Neuron (in vitro differentiated cells): ENCODE data around the gene CENPT.

Experiments used
- H2AFZ ChIP-seq: one replicate; pipeline ENCODE4 v1.6.1; 2013; ENCODE audit warnings: low read depth, mild to moderate bottlenecking, inconsistent platforms, low read length, moderate library complexity
- H3K27me3 ChIP-seq: one replicate; pipeline ENCODE4 v1.6.1; 2013; ENCODE audit warnings: low read length; ENCODE audit not compliant: insufficient read depth
- H3K36me3 ChIP-seq: one replicate; pipeline ENCODE4 v1.6.1; 2013; ENCODE audit warnings: low read length; ENCODE audit not compliant: insufficient read depth
- H3K4me1 ChIP-seq: one replicate; pipeline ENCODE4 v1.6.1; 2013; ENCODE audit warnings: low read length; ENCODE audit not compliant: insufficient read depth
- H3K4me3 ChIP-seq: 2 replicates; pipeline ENCODE4 v1.5.1; 2013; ENCODE audit warnings: mild to moderate bottlenecking, low read length, moderate library complexity
- H3K9me3 ChIP-seq: one replicate; pipeline ENCODE4 v1.6.1; 2013; ENCODE audit warnings: low read length

CENPT gene

GRCh38 chr16:67781565-67781921, 66.0 kb downstream of the CENPT start:
- H3K4me1 ChIP-seq: no peaks in the 10 kb centered on the region
- H3K4me3 ChIP-seq: no peak overlapping the region
- H3K9me3 ChIP-seq: no peaks in the 10 kb centered on the region
- H2AFZ ChIP-seq: no peak overlapping the region
- peaks cover 6% of the 10 kb centered on the region for H3K36me3 ChIP-seq
- no peaks in the 10 kb centered on the region for H3K27me3 ChIP-seq

GRCh38 chr16:67780847-67781564, 66.5 kb downstream of the CENPT start:
- Histone ChIP-seq H2AFZ (no peak overlapping the region), H3K4me3 (no peak overlapping the region), H3K27me3 (no peaks in the 10 kb centered on the region), H3K36me3 (peaks cover 6% of the 10 kb centered on the region), H3K4me1 (no peaks in the 10 kb centered on the region), H3K9me3 (no peaks in the 10 kb centered on the region)

GRCh38 chr16:67779256-67780014, 68.1 kb downstream of the CENPT start:
- H3K36me3 ChIP-seq: peaks cover 6% of the 10 kb centered on the region
- no peaks in the 10 kb centered on the region for H3K27me3 ChIP-seq
- no peak overlapping the region for H3K4me3 ChIP-seq
- peaks cover 4% of the 10 kb centered on the region for H3K9me3 ChIP-seq
- H2AFZ ChIP-seq: no peak overlapping the region
- H3K4me1 ChIP-seq: no peaks in the 10 kb centered on the region
